Stomach smooth muscle (tissue), 2 donors: ENCODE data around the gene SLC39A12.

Experiments
- H3K27ac ChIP-seq: one replicate; pipeline ENCODE4 v1.7.0; 2013; ENCODE audit warnings: mild to moderate bottlenecking, low read length, inconsistent platforms
- H3K27me3 ChIP-seq, 2 donors: one replicate each; pipeline ENCODE4 v1.7.0; 2013; ENCODE audit warnings: low read length in 2 of 2; ENCODE audit not compliant: insufficient read depth in 2 of 2, control insufficient read depth in 1 of 2
- H3K36me3 ChIP-seq, 2 donors: one replicate each; pipeline ENCODE4 v1.7.0; 2013; ENCODE audit warnings: low read length in 2 of 2; ENCODE audit not compliant: control insufficient read depth in 2 of 2, insufficient read depth in 2 of 2
- H3K4me1 ChIP-seq: one replicate; pipeline ENCODE4 v1.7.0; 2013; ENCODE audit warnings: low read length; ENCODE audit not compliant: control insufficient read depth, insufficient read depth
- H3K4me3 ChIP-seq, 2 donors: one replicate each; pipeline ENCODE4 v1.7.0; 2013; ENCODE audit warnings: low read length in 2 of 2
- H3K9ac ChIP-seq, 2 donors: one replicate each; pipeline ENCODE4 v1.7.0; 2013; ENCODE audit warnings: low read length in 2 of 2, mild to moderate bottlenecking in 1 of 2
- H3K9me3 ChIP-seq, 2 donors: one replicate each; pipeline ENCODE4 v1.7.0; 2013; ENCODE audit warnings: low read length in 2 of 2; ENCODE audit not compliant: control insufficient read depth in 2 of 2
- donor health status: healthy.
- donor health status: Pancreatic carcinoma.

The SLC39A12 gene

GRCh38 chr10:17993361-17993760 lies 41.6 kb downstream of the SLC39A12 start:
- H3K9me3 ChIP-seq, result no peaks in the 10 kb centered on the region
- no peak overlapping the region for H3K4me3 ChIP-seq
- H3K27me3 ChIP-seq, result no peaks in the 10 kb centered on the region
- no peak overlapping the region for H3K27ac ChIP-seq
- no peaks in the 10 kb centered on the region for H3K36me3 ChIP-seq
- no peak overlapping the region for H3K9ac ChIP-seq
- H3K4me1 ChIP-seq, result no peaks in the 10 kb centered on the region

GRCh38 chr10:18000601-18001000 lies 48.9 kb downstream of the SLC39A12 start:
- H3K4me1 ChIP-seq, result no peaks in the 10 kb centered on the region

GRCh38 chr10:18005445-18005780 lies 53.7 kb downstream of the SLC39A12 start:
- Histone ChIP-seq H3K4me1 (no peaks in the 10 kb centered on the region), H3K36me3 (no peaks in the 10 kb centered on the region), H3K27ac (no peak overlapping the region), H3K4me3 (no peak overlapping the region), H3K9me3 (no peaks in the 10 kb centered on the region), H3K27me3 (no peaks in the 10 kb centered on the region), H3K9ac (no peak overlapping the region)

More at GRCh38 chr10:18000601-18001000, 48.9 kb downstream of the SLC39A12 start:
- H3K9ac ChIP-seq, result no peak overlapping the region
- H3K27me3 ChIP-seq, result no peaks in the 10 kb centered on the region
- no peaks in the 10 kb centered on the region for H3K9me3 ChIP-seq
- no peaks in the 10 kb centered on the region for H3K36me3 ChIP-seq
- H3K4me3 ChIP-seq, result no peak overlapping the region
- H3K27ac ChIP-seq, result no peak overlapping the region

GRCh38 chr10:18005781-18006456 lies 54.2 kb downstream of the SLC39A12 start:
- Histone ChIP-seq H3K9ac (no peak overlapping the region), H3K9me3 (no peaks in the 10 kb centered on the region), H3K4me3 (no peak overlapping the region), H3K36me3 (no peaks in the 10 kb centered on the region), H3K4me1 (no peaks in the 10 kb centered on the region), H3K27me3 (no peaks in the 10 kb centered on the region), H3K27ac (no peak overlapping the region)

GRCh38 chr10:18008986-18009385 lies 57.3 kb downstream of the SLC39A12 start:
- Histone ChIP-seq H3K4me1 (no peaks in the 10 kb centered on the region), H3K27me3 (no peaks in the 10 kb centered on the region), H3K36me3 (no peaks in the 10 kb centered on the region), H3K27ac (no peak overlapping the region), H3K9ac (no peak overlapping the region), H3K9me3 (no peaks in the 10 kb centered on the region), H3K4me3 (no peak overlapping the region)

GRCh38 chr10:18010050-18010449 lies 58.3 kb downstream of the SLC39A12 start:
- Histone ChIP-seq H3K4me3 (no peak overlapping the region), H3K4me1 (no peaks in the 10 kb centered on the region), H3K9ac (no peak overlapping the region), H3K9me3 (no peaks in the 10 kb centered on the region), H3K27ac (no peak overlapping the region), H3K36me3 (no peaks in the 10 kb centered on the region), H3K27me3 (no peaks in the 10 kb centered on the region)

GRCh38 chr10:18020523-18020922 lies 68.8 kb downstream of the SLC39A12 start:
- no peaks in the 10 kb centered on the region for H3K4me1 ChIP-seq
- H3K27me3 ChIP-seq, result no peaks in the 10 kb centered on the region
- no peak overlapping the region for H3K4me3 ChIP-seq
- no peak overlapping the region for H3K9ac ChIP-seq
- no peaks in the 10 kb centered on the region for H3K36me3 ChIP-seq
- H3K27ac ChIP-seq, result no peak overlapping the region
- peaks cover 2 to 8% of the 10 kb centered on the region in 2 donors for H3K9me3 ChIP-seq

- no peak overlapping the region for H3K9ac ChIP-seq
- H3K4me1 ChIP-seq, result no peaks in the 10 kb centered on the region
- H3K36me3 ChIP-seq, result no peaks in the 10 kb centered on the region
- H3K9me3 ChIP-seq, result peaks cover 2 to 8% of the 10 kb centered on the region in 2 donors
- H3K27me3 ChIP-seq, result no peaks in the 10 kb centered on the region
- H3K27ac ChIP-seq, result no peak overlapping the region
- H3K4me3 ChIP-seq, result no peak overlapping the region
These were observed 70.2 kb downstream of the SLC39A12 start for GRCh38 chr10:18021725-18022480.

- H3K27ac ChIP-seq, result no peak overlapping the region
- H3K4me1 ChIP-seq, result no peaks in the 10 kb centered on the region
- H3K36me3 ChIP-seq, result no peaks in the 10 kb centered on the region
- no peak overlapping the region for H3K9ac ChIP-seq
- H3K4me3 ChIP-seq, result no peak overlapping the region
- no peaks in the 10 kb centered on the region for H3K27me3 ChIP-seq
- no peaks in the 10 kb centered on the region for H3K9me3 ChIP-seq
These were observed 91.7 kb downstream of the SLC39A12 start for GRCh38 chr10:18043148-18044006.

GRCh38 chr10:18044976-18045720 lies 93.4 kb downstream of the SLC39A12 start:
- no peak overlapping the region for H3K9ac ChIP-seq
- no peaks in the 10 kb centered on the region for H3K27me3 ChIP-seq
- H3K4me3 ChIP-seq, result no peak overlapping the region
- no peaks in the 10 kb centered on the region for H3K36me3 ChIP-seq
- no peak overlapping the region for H3K27ac ChIP-seq
- H3K4me1 ChIP-seq, result no peaks in the 10 kb centered on the region
- no peaks in the 10 kb centered on the region for H3K9me3 ChIP-seq
